HepG2 (cell line): ENCODE data around the gene SRGAP3. TPM values are rescaled to one million over a fixed set of nuclear protein-coding genes. Genes with fewer than 3 reads are reported as not detected.

Experiments used
- ATAC-seq: fragments of 200-7000 bp; cut with Tn5 transposase; 3 replicates; pipeline ENCODE4 v1.9.1; 2020; ENCODE audit warnings: mild to moderate bottlenecking, moderate library complexity
- BruUV-seq: library from RNA; stranded (reverse); fragments of 400-500 nt; replicated peaks from 2 replicates; lab custom pipeline; 2021; lab: Mats Ljungman, UMichigan
- CTCF ChIA-PET: fragments of 300-600 bp; formaldehyde crosslinking; extraction: SDS; loops from one replicate; lab custom pipeline; 2021; ENCODE audit warnings: low total read pairs, inconsistent platforms, low intra/inter-chr PET ratio; lab: Yijun Ruan, JAX
- POLR2A ChIA-PET: fragments of 350-600 bp; sonication (Branson Sonifier 250); formaldehyde crosslinking; loops from one replicate; lab custom pipeline; 2020; ENCODE audit warnings: antibody characterized with exemption, inconsistent platforms; lab: Yijun Ruan, JAX
- DNase-seq: peaks from one replicate; pipeline ENCODE4 v3.0.0-alpha.2; 2015; ENCODE audit warnings: low spot score
- FAIRE-seq: peaks from 3 replicates; lab custom pipeline; 2011; peaks lifted over from hg19 to GRCh38; lab: Jason Lieb, UNC
- H2AFZ ChIP-seq: one replicate; pipeline ENCODE4 v1.6.1; 2011; ENCODE audit warnings: low read length, inconsistent platforms
- H3K27ac ChIP-seq: fragments of 300-600 bp; 3 replicates; pipeline ENCODE4 v1.8.0; 2011; ENCODE audit warnings: mixed run types, mild to moderate bottlenecking, mixed read lengths, low read length, inconsistent platforms; ENCODE audit not compliant: insufficient read depth; ENCODE audit errors: extremely low read length
- H3K27me3 ChIP-seq, 2 experiments: fragments of 200-600 bp in 1 of 2; 2 replicates in 1 of 2; 3 replicates in 1 of 2; pipeline versions ENCODE4 v1.6.0 to v1.8.0; 2011; ENCODE audit warnings: low read length in 2 of 2, mild to moderate bottlenecking in 2 of 2, moderate library complexity in 2 of 2, inconsistent platforms in 1 of 2; ENCODE audit not compliant: insufficient read depth in 2 of 2, control insufficient read depth in 1 of 2
- H3K36me3 ChIP-seq, 2 experiments: fragments of 200-600 bp in 1 of 2; replicated peaks in 1 of 2; 2 replicates in 1 of 2; 3 replicates in 1 of 2; pipeline versions ENCODE4 v1.5.1 to v1.8.0; 2011; ENCODE audit warnings: low read length in 2 of 2, inconsistent platforms in 1 of 2; ENCODE audit not compliant: insufficient read depth in 2 of 2, control insufficient read depth in 1 of 2
- H3K4me1 ChIP-seq: 2 replicates; pipeline ENCODE4 v1.5.1; 2012; ENCODE audit warnings: low read length, inconsistent platforms; ENCODE audit not compliant: insufficient read depth
- H3K4me2 ChIP-seq: 2 replicates; pipeline ENCODE4 v1.6.0; 2011; ENCODE audit warnings: low read depth, low read length, inconsistent platforms
- H3K4me3 ChIP-seq, 3 experiments: fragments of 200-600 bp in 1 of 3; sonication (generic), shearing (Covaris generic) in 1 of 3; replicated peaks in 1 of 3; 2 replicates each; pipeline ENCODE4 v1.5.1; 2011 to 2016; ENCODE audit warnings: low read length in 3 of 3, inconsistent platforms in 2 of 3, low read depth in 2 of 3, mild to moderate bottlenecking in 2 of 3, control low read depth in 1 of 3, mixed read lengths in 1 of 3; ENCODE audit not compliant: insufficient read depth in 1 of 3
- H3K79me2 ChIP-seq: one replicate; pipeline ENCODE4 v1.6.1; 2011; ENCODE audit warnings: low read length, inconsistent platforms; ENCODE audit not compliant: insufficient read depth
- H3K9ac ChIP-seq: 2 replicates; pipeline ENCODE4 v1.6.0; 2011; ENCODE audit warnings: mild to moderate bottlenecking, low read depth, low read length, inconsistent platforms; ENCODE audit not compliant: insufficient read depth
- H3K9me3 ChIP-seq: 2 replicates; pipeline ENCODE4 v1.5.1; 2012; ENCODE audit warnings: mild to moderate bottlenecking, low read length
- H4K20me1 ChIP-seq: 2 replicates; pipeline ENCODE4 v1.6.0; 2011; ENCODE audit warnings: inconsistent platforms, mild to moderate bottlenecking, low read length, moderate library complexity; ENCODE audit not compliant: insufficient read depth
- AGO1 ChIP-seq: fragments of 200-400 bp; formaldehyde crosslinking; IDR thresholded peaks from 2 replicates; pipeline ENCODE4 v1.6.1; 2017; ENCODE audit warnings: mild to moderate bottlenecking, low read depth, low read length, moderate library complexity; ENCODE audit not compliant: poor library complexity, severe bottlenecking
- BATF2 ChIP-seq: sonication (generic); formaldehyde crosslinking; IDR thresholded peaks from 2 replicates; pipeline ENCODE4 v1.8.0; 2022; ENCODE audit warnings: mild to moderate bottlenecking, missing genetic modification reagents, moderate library complexity
- EED ChIP-seq: sonication (generic); formaldehyde crosslinking; IDR thresholded peaks from 2 replicates; pipeline ENCODE4 v1.5.0; 2020; ENCODE audit warnings: mild to moderate bottlenecking, missing genetic modification reagents
- NR0B2 ChIP-seq: sonication (generic); formaldehyde crosslinking; IDR thresholded peaks from 2 replicates; pipeline ENCODE4 v1.4.0; 2020; ENCODE audit warnings: mild to moderate bottlenecking, missing genetic modification reagents
- POLR2G ChIP-seq: fragments of 200-400 bp; formaldehyde crosslinking; IDR thresholded peaks from 2 replicates; pipeline ENCODE4 v1.6.1; 2018; ENCODE audit warnings: mild to moderate bottlenecking, low read depth, low read length, moderate library complexity
- RFX3 ChIP-seq: IDR thresholded peaks from 2 replicates; pipeline ENCODE4 v1.6.1; 2016; ENCODE audit warnings: missing biosample characterization, missing genetic modification reagents
- SIX1 ChIP-seq: sonication (generic); formaldehyde crosslinking; IDR thresholded peaks from 2 replicates; pipeline ENCODE4 v1.4.0; 2020; ENCODE audit warnings: missing genetic modification reagents, borderline replicate concordance
- U2AF2 ChIP-seq: fragments of 200-400 bp; formaldehyde crosslinking; IDR thresholded peaks from 2 replicates; pipeline ENCODE4 v1.6.1; 2017; ENCODE audit warnings: low read depth, mild to moderate bottlenecking, low read length
- ZFP36L2 ChIP-seq: sonication (generic); formaldehyde crosslinking; IDR thresholded peaks from 2 replicates; pipeline ENCODE4 v1.4.0; 2020; ENCODE audit warnings: missing genetic modification reagents
- ZNF484 ChIP-seq: sonication (generic); formaldehyde crosslinking; IDR thresholded peaks from 2 replicates; pipeline ENCODE4 v1.5.1; 2020; ENCODE audit warnings: mild to moderate bottlenecking, low read depth, missing genetic modification reagents, borderline replicate concordance
- ZNF549 ChIP-seq: sonication (generic); formaldehyde crosslinking; IDR thresholded peaks from 2 replicates; pipeline ENCODE4 v1.5.0; 2020; ENCODE audit warnings: missing genetic modification reagents
- WGBS: methylation state at CpG from one replicate; pipeline ENCODE4 v1.1.6; 2017; ENCODE audit warnings: low lambda C conversion rate; 5-methylcytosine and 5-hydroxymethylcytosine counted together
- in situ Hi-C: cut with HindIII; loops from 2 replicates; pipeline ENCODE4 v1.10.0; 2017; ENCODE audit warnings: low pct_unique_long_range_greater_than_20kb; ENCODE audit not compliant: extremely low pct_ligation_motif_present
- intact Hi-C: fragments of 100-400 bp; cut with micrococcal nuclease; formaldehyde crosslinking; loops from one replicate; pipeline ENCODE4 v1.10.0; 2022; ENCODE audit not compliant: unreplicated experiment
- polyA plus RNA-seq, 8 experiments: library from polyadenylated mRNA; depleted of rRNA in 3 of 8; stranded (reverse) in 7 of 8; unstranded in 1 of 8; fragments of >200 nt; fragmentation: Illumina TruSeq in 4 of 8; extraction: Trizol in 4 of 8; gene quantifications; 2 replicates each; pipeline versions ENCODE4 v1.2.1 to v1.2.3, GENCODE V29; 2011 to 2016; ENCODE audit warnings: low read depth in 4 of 8, missing spikeins in 1 of 8, mixed read lengths in 1 of 8; ENCODE audit not compliant: insufficient read depth in 1 of 8
- total RNA-seq, 5 experiments: library from RNA; depleted of rRNA; stranded (reverse); fragments of >200 nt; fragmentation: Illumina TruSeq; extraction: Trizol; gene quantifications; 2 replicates each; pipeline ENCODE4 v1.2.3, GENCODE V29; 2016; ENCODE audit warnings: low read depth in 1 of 5
- TF ChIP-seq, protein P1 (sequence below): sonication (generic); formaldehyde crosslinking; conservative IDR thresholded peaks from 2 replicates; pipeline ENCODE4 v1.4.0; 2020; ENCODE audit warnings: mild to moderate bottlenecking, missing genetic modification reagents, moderate library complexity
- TF ChIP-seq, protein P2 (sequence below): sonication (generic); formaldehyde crosslinking; IDR thresholded peaks from 2 replicates; pipeline ENCODE4 v1.4.0; 2020; ENCODE audit warnings: low read depth, mild to moderate bottlenecking, missing genetic modification reagents

Gene SRGAP3
- total and polyA plus RNA-seq, 2 of the 13 experiments (the other 11 are each of a cell fraction or from before 2014, with no cell fraction given) = 1.2 to 1.4 TPM

DNA sequence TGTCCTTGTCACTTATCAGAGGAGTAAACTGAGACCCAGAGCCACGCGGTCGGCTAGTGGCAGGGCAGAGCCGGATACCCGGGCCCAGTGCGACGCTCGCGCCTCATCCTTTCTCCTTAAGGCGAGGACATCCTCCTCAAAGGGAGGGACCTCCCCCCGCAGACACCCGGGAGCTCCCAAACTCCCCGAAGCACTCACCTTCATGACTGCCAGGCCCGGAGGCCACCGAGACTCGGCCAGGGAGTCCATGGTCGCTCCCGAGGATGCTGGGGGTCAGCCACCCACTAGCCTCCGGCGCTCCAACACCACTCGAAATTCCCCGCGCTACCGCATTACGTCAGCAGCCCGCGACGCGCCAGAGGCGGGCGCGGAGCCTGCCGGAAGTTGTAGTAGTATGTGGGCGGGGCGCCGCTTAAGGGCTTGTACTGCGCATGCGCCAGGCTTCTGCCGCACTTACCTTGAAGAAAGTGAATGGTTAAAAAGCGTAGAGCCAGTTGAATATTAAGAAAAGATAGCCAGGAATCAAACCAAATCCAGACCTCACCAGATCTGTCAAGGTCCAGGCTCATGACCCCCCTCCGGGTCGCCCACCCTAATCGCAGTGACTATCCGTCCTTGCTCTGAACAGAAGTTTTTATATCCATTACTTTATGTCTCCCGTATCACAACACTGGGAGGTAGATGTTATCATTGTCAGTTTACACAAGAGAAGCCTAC is 286.2 kb downstream of the SRGAP3 start, which contains the start of gene RAD18 (continued):
- no peak for TF ChIP-seq NR0B2 (CRISPR knock-in tag)
- TF ChIP-seq POLR2G = peak; percentile 71
- no peak for TF ChIP-seq SIX1
- no peak for TF ChIP-seq ZNF549
- no peak for TF ChIP-seq ZFP36L2
- no peak for TF ChIP-seq U2AF2
- no peak for TF ChIP-seq BATF2 (CRISPR knock-in tag)

DNA sequence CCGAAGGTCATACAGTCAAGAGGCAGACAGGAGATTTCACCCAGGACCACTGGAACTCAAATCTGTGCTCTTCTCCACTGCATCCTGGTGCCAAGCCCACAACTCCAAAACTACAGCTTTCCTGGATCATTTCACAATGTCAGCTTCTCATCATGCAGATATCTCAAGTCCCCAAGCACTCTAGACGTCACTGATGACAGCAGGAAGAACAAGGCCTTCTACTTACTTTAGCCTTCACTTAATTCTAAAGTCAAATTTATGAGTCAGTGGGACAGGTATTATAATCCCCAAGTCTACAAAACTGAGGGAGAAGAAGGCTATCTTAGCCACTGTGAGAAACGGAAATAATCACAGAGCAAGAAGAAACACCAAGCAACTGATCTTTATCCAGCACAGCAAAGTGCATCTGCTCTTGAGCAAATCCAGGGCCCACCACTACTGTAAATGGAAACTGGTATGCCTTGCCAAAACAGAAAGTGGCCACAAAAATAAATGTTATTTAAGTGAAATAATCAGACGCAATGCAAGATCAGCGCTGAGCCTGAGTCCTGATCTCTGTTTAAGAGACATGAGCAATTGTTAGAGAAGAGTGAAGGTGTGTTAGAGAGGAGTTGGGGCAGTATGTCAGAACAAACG is 287.1 kb downstream of the SRGAP3 start:
- Histone ChIP-seq H2AFZ (no peak overlapping the region), H3K9me3 (no peaks in the 10 kb centered on the region), H3K36me3 (peaks cover 0 to 12% of the 10 kb centered on the region in 2 experiments; a peak in 3 of 5 replicates), H3K27me3 (no peaks in the 10 kb centered on the region; a peak in 1 of 5 replicates), H3K4me3 (peak overlapping the region; percentile 60 to 100 (median 93)), H3K79me2 (peaks cover 39% of the 10 kb centered on the region), H3K27ac (peak overlapping the region; percentile 90), H3K4me2 (peak overlapping the region; percentile 89), H3K4me1 (peaks cover 65% of the 10 kb centered on the region), H3K9ac (peak overlapping the region; percentile 81), H4K20me1 (no peaks in the 10 kb centered on the region)
- intact Hi-C loops = loop anchor here (10.0 kb wide), 1 partner anchor 298 kb away; no protein-coding TSS in a partner anchor
- ATAC-seq (no peak), DNase-seq (no peak), FAIRE-seq (no peak)
- in situ Hi-C loops = no loop called here
- WGBS = 8% methylated on average over 6 of the region's 6 CpGs
- ChIA-PET CTCF (no interaction called here), POLR2A (no interaction called here)
- no TSS peak for BruUV-seq
- TF ChIP-seq EED (CRISPR knock-in tag) = no peak
- no peak for TF ChIP-seq ZNF484 (CRISPR knock-in tag)
- TF ChIP-seq, protein P1, sequence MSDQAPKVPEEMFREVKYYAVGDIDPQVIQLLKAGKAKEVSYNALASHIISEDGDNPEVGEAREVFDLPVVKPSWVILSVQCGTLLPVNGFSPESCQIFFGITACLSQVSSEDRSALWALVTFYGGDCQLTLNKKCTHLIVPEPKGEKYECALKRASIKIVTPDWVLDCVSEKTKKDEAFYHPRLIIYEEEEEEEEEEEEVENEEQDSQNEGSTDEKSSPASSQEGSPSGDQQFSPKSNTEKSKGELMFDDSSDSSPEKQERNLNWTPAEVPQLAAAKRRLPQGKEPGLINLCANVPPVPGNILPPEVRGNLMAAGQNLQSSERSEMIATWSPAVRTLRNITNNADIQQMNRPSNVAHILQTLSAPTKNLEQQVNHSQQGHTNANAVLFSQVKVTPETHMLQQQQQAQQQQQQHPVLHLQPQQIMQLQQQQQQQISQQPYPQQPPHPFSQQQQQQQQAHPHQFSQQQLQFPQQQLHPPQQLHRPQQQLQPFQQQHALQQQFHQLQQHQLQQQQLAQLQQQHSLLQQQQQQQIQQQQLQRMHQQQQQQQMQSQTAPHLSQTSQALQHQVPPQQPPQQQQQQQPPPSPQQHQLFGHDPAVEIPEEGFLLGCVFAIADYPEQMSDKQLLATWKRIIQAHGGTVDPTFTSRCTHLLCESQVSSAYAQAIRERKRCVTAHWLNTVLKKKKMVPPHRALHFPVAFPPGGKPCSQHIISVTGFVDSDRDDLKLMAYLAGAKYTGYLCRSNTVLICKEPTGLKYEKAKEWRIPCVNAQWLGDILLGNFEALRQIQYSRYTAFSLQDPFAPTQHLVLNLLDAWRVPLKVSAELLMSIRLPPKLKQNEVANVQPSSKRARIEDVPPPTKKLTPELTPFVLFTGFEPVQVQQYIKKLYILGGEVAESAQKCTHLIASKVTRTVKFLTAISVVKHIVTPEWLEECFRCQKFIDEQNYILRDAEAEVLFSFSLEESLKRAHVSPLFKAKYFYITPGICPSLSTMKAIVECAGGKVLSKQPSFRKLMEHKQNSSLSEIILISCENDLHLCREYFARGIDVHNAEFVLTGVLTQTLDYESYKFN (CRISPR knock-in tag) = no peak
- TF ChIP-seq RFX3 (CRISPR knock-in tag) = no peak
- TF ChIP-seq, protein P2, sequence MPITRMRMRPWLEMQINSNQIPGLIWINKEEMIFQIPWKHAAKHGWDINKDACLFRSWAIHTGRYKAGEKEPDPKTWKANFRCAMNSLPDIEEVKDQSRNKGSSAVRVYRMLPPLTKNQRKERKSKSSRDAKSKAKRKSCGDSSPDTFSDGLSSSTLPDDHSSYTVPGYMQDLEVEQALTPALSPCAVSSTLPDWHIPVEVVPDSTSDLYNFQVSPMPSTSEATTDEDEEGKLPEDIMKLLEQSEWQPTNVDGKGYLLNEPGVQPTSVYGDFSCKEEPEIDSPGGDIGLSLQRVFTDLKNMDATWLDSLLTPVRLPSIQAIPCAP (CRISPR knock-in tag) = no peak
- TF ChIP-seq BATF2 (CRISPR knock-in tag) = no peak
- no peak for TF ChIP-seq AGO1
